ENCODE results near the gene SPATA3. TPM values are rescaled to one million over a fixed set of nuclear protein-coding genes. Genes with fewer than 3 reads are reported as not detected.

SPATA3 gene
- total RNA-seq, 6 experiments from 2014 or later = not detected

- Mint-ChIP-seq H3K4me1 (ENCODE audit: low read depth) (peaks cover 13% of the 10 kb centered on the region; the same call in 1 of the 2 replicates), H3K27ac (no peak overlapping the region), H3K36me3 (ENCODE audit: low read depth) (no peaks in the 10 kb centered on the region), H3K4me3 (no peak overlapping the region), H3K9me3 (no peaks in the 10 kb centered on the region), H3K27me3 (ENCODE audit: insufficient read depth) (peaks cover 33% of the 10 kb centered on the region)
- TF ChIP-seq CTCF (IDR thresholded peaks at IDR 0.05) = no peak
- DNase-seq = no peak
Observed at GRCh38 chr2:231050018-231050901, 54.3 kb downstream of the SPATA3 start.

- no peaks in the 10 kb centered on the region for H3K36me3 Mint-ChIP-seq (ENCODE audit: low read depth)
- H3K27ac Mint-ChIP-seq = no peak overlapping the region
- no peak overlapping the region for H3K4me3 Mint-ChIP-seq
- peaks cover 18% of the 10 kb centered on the region for H3K4me1 Mint-ChIP-seq (ENCODE audit: low read depth)
- DNase-seq = no peak
- H3K9me3 Mint-ChIP-seq = no peaks in the 10 kb centered on the region
- no peak for TF ChIP-seq CTCF (IDR thresholded peaks at IDR 0.05)
- peaks cover 26% of the 10 kb centered on the region for H3K27me3 Mint-ChIP-seq (ENCODE audit: insufficient read depth)
Observed at GRCh38 chr2:231051116-231051515, 55.2 kb downstream of the SPATA3 start.

- Mint-ChIP-seq H3K27ac (no peak overlapping the region), H3K27me3 (ENCODE audit: insufficient read depth) (peaks cover 14% of the 10 kb centered on the region), H3K36me3 (ENCODE audit: low read depth) (peaks cover 5% of the 10 kb centered on the region), H3K4me3 (peak overlapping the region; percentile 89), H3K9me3 (no peaks in the 10 kb centered on the region), H3K4me1 (ENCODE audit: low read depth) (peaks cover 22% of the 10 kb centered on the region)
- DNase-seq = peak; percentile 57
- TF ChIP-seq CTCF (IDR thresholded peaks at IDR 0.05) = peak; percentile 95
Observed at GRCh38 chr2:231052494-231053451, 56.9 kb downstream of the SPATA3 start.

DNA sequence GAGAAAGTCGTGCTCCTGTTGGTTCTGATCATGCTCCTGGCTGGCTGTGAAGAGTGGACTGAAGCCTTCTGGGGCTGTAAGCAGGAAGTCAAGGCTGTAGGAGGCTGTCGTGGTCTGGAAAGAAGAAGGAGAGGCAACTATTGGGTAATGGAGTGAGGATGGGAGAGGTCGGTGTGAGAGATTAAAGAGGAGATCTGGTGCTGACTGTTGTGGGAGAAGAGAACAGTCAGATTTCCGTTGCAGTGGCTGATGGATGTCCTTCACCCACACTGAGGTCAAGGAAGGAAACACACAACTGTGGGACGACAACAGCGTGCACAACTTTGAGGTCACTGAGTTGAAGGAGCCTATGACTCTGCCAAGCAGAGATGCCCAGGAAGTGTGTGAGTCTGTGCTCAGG is 57.9 kb downstream of the SPATA3 start:
- Mint-ChIP-seq H3K27me3 (ENCODE audit: insufficient read depth) (peaks cover 7% of the 10 kb centered on the region), H3K9me3 (no peaks in the 10 kb centered on the region), H3K27ac (no peak overlapping the region), H3K4me3 (no peak overlapping the region), H3K36me3 (ENCODE audit: low read depth) (peaks cover 15% of the 10 kb centered on the region), H3K4me1 (ENCODE audit: low read depth) (peaks cover 32% of the 10 kb centered on the region)
- no peak for DNase-seq
- TF ChIP-seq CTCF (IDR thresholded peaks at IDR 0.05) = no peak
